ENCODE data around the gene NXPH3. TPM values are rescaled to one million over a fixed set of nuclear protein-coding genes. Genes with fewer than 3 reads are reported as not detected.

NXPH3 gene
- total and polyA plus RNA-seq, 2 donors (not counting 1 experiment from before 2014, with no cell fraction given) = not detected

GRCh38 chr17:49618028-49618611 lies 42.4 kb downstream of the NXPH3 start:
- H3K27me3 ChIP-seq (replicated peaks in 1 of 4; ENCODE audit: control extremely low read depth in 1 of 4, control insufficient read depth in 3 of 4, insufficient read depth in 4 of 4, low read length in 3 of 4) = no peaks in the 10 kb centered on the region
- WGBS (ENCODE audit: insufficient coverage) = 90% methylated on average over 2 of the region's 3 CpGs
- no peak overlapping the region for H3K4me3 ChIP-seq (ENCODE audit: control extremely low read depth in 1 of 5, extremely low read depth in 1 of 5, insufficient read depth in 1 of 5, low read depth in 2 of 5, low read length in 4 of 5)
- no peak for TF ChIP-seq EZH2 (IDR thresholded peaks at IDR 0.05; ENCODE audit: borderline replicate concordance, insufficient read depth, low read depth, low read length, poor library complexity, severe bottlenecking)
- TF ChIP-seq, protein P1, sequence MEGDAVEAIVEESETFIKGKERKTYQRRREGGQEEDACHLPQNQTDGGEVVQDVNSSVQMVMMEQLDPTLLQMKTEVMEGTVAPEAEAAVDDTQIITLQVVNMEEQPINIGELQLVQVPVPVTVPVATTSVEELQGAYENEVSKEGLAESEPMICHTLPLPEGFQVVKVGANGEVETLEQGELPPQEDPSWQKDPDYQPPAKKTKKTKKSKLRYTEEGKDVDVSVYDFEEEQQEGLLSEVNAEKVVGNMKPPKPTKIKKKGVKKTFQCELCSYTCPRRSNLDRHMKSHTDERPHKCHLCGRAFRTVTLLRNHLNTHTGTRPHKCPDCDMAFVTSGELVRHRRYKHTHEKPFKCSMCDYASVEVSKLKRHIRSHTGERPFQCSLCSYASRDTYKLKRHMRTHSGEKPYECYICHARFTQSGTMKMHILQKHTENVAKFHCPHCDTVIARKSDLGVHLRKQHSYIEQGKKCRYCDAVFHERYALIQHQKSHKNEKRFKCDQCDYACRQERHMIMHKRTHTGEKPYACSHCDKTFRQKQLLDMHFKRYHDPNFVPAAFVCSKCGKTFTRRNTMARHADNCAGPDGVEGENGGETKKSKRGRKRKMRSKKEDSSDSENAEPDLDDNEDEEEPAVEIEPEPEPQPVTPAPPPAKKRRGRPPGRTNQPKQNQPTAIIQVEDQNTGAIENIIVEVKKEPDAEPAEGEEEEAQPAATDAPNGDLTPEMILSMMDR (IDR thresholded peaks at IDR 0.05) = no peak
- H3K27ac ChIP-seq (ENCODE audit: low read length in 2 of 2) = no peak overlapping the region
- H3K4me1 ChIP-seq (ENCODE audit: control insufficient read depth in 2 of 2, insufficient read depth in 2 of 2, low read length in 2 of 2) = no peaks in the 10 kb centered on the region
- no peaks in the 10 kb centered on the region for H3K9me3 ChIP-seq (ENCODE audit: control extremely low read depth in 1 of 3, control insufficient read depth in 2 of 3, insufficient read depth in 1 of 3, low read length in 2 of 3)
- Mint-ChIP-seq H3K27me3 (no peaks in the 10 kb centered on the region), H3K27ac (no peak overlapping the region), H3K4me1 (no peaks in the 10 kb centered on the region), H3K9me3 (ENCODE audit: insufficient read depth) (no peaks in the 10 kb centered on the region), H3K4me3 (no peak overlapping the region)
- no peak overlapping the region for H3K4me2 ChIP-seq (replicated peaks; ENCODE audit: low read depth, low read length, poor library complexity, severe bottlenecking)
- ATAC-seq (ENCODE audit: low read depth) (no peak), DNase-seq (no peak)
- peaks cover 17% of the 10 kb centered on the region for H4K20me1 ChIP-seq (ENCODE audit: control insufficient read depth, insufficient read depth, low read length, poor library complexity, severe bottlenecking)
- intact Hi-C loops (cut with micrococcal nuclease) = no loop called here
- ChIA-PET CTCF (interaction anchor here (0.9 to 1.5 kb wide), 3 partner anchors 61 to 327 kb away, joined by 3 read pairs; no protein-coding TSS in a partner anchor), POLR2A (no interaction called here)
- H3K79me2 ChIP-seq (ENCODE audit: control insufficient read depth, insufficient read depth, low read length) = peaks cover 12% of the 10 kb centered on the region
- peaks cover 2 to 83% of the 10 kb centered on the region in 2 experiments for H3K36me3 ChIP-seq (replicated peaks in 1 of 2; ENCODE audit: control extremely low read depth in 1 of 2, control insufficient read depth in 1 of 2, extremely low read depth in 1 of 2, insufficient read depth in 2 of 2, low read length in 1 of 2)
- no peak overlapping the region for H2AFZ ChIP-seq (ENCODE audit: insufficient read depth, low read depth, low read length, poor library complexity, severe bottlenecking)
- no peak overlapping the region for H3K9ac ChIP-seq (ENCODE audit: low read length)

DNA sequence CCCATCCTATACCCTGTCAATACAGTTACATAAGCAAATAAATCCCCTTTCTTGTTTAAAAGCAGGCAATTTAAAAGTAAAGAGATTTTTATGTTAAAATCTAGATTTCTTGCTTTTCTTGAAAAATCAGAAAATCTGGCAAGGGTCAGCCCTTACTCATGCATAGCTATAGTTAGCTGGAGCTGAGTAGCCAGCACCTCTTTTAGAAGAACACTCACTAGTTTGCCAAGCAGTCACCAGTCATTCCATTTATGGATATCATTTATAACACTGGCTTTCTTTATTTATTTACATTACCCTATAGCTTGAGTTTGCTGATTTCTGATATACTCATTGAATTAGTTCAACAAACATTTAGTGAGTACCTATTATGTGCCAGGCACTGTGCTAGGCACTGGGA lies 45.7 kb downstream of the NXPH3 start:
- ChIA-PET POLR2A (interaction anchor here (0.6 kb wide), 1 partner anchor 23 kb away, joined by 3 read pairs; no protein-coding TSS in a partner anchor), CTCF (interaction anchor here (0.6 kb wide), 1 partner anchor 52 kb away, joined by 3 read pairs; no protein-coding TSS in a partner anchor)
- ATAC-seq (ENCODE audit: low read depth) (no peak), DNase-seq (no peak)
- Mint-ChIP-seq H3K4me3 (no peak overlapping the region), H3K9me3 (ENCODE audit: insufficient read depth) (no peaks in the 10 kb centered on the region), H3K4me1 (no peaks in the 10 kb centered on the region), H3K27me3 (no peaks in the 10 kb centered on the region), H3K27ac (no peak overlapping the region)
- Histone ChIP-seq H3K9ac (ENCODE audit: low read length) (no peak overlapping the region), H3K4me3 (ENCODE audit: control extremely low read depth in 1 of 5, extremely low read depth in 1 of 5, insufficient read depth in 1 of 5, low read depth in 2 of 5, low read length in 4 of 5) (no peak overlapping the region), H4K20me1 (ENCODE audit: control insufficient read depth, insufficient read depth, low read length, poor library complexity, severe bottlenecking) (peaks cover 24% of the 10 kb centered on the region), H3K27me3 (replicated peaks in 1 of 4; ENCODE audit: control extremely low read depth in 1 of 4, control insufficient read depth in 3 of 4, insufficient read depth in 4 of 4, low read length in 3 of 4) (no peaks in the 10 kb centered on the region), H3K36me3 (replicated peaks in 1 of 2; ENCODE audit: control extremely low read depth in 1 of 2, control insufficient read depth in 1 of 2, extremely low read depth in 1 of 2, insufficient read depth in 2 of 2, low read length in 1 of 2) (peaks cover 4 to 69% of the 10 kb centered on the region in 2 experiments), H3K27ac (ENCODE audit: low read length in 2 of 2) (no peak overlapping the region), H3K4me1 (ENCODE audit: control insufficient read depth in 2 of 2, insufficient read depth in 2 of 2, low read length in 2 of 2) (no peaks in the 10 kb centered on the region), H3K4me2 (replicated peaks; ENCODE audit: low read depth, low read length, poor library complexity, severe bottlenecking) (no peak overlapping the region), H2AFZ (ENCODE audit: insufficient read depth, low read depth, low read length, poor library complexity, severe bottlenecking) (no peak overlapping the region), H3K9me3 (ENCODE audit: control extremely low read depth in 1 of 3, control insufficient read depth in 2 of 3, insufficient read depth in 1 of 3, low read length in 2 of 3) (no peaks in the 10 kb centered on the region), H3K79me2 (ENCODE audit: control insufficient read depth, insufficient read depth, low read length) (peaks cover 15% of the 10 kb centered on the region)
- intact Hi-C loops (cut with micrococcal nuclease) = no loop called here
- TF ChIP-seq, protein P1 (IDR thresholded peaks at IDR 0.05) = no peak
- no peak for TF ChIP-seq EZH2 (IDR thresholded peaks at IDR 0.05; ENCODE audit: borderline replicate concordance, insufficient read depth, low read depth, low read length, poor library complexity, severe bottlenecking)

Data from B cell (primary cell).